IMR-90 (cell line): Measurements from ENCODE around the gene TST. TPM values are rescaled to one million over a fixed set of nuclear protein-coding genes. Genes with fewer than 3 reads are reported as not detected.

Experiments
- ATAC-seq: fragments of 200-7000 bp; cut with Tn5 transposase; 2 replicates; pipeline ENCODE4 v1.9.1; 2020; ENCODE audit warnings: low read depth, mild to moderate bottlenecking, moderate library complexity
- BruUV-seq: library from RNA; stranded (reverse); fragments of 400-500 nt; replicated peaks from 2 replicates; lab custom pipeline; 2021; lab: Mats Ljungman, UMichigan
- CTCF ChIA-PET: fragments of 300-600 bp; formaldehyde crosslinking; extraction: SDS; loops from one replicate; lab custom pipeline; 2021; ENCODE audit warnings: antibody characterized with exemption; lab: Yijun Ruan, JAX
- POLR2A ChIA-PET: fragments of 300-600 bp; sonication (Branson Sonifier 250); formaldehyde crosslinking; loops from one replicate; lab custom pipeline; 2022; ENCODE audit warnings: antibody characterized with exemption; ENCODE audit not compliant: unreplicated experiment; lab: Charles Lee
- DNase-seq: peaks from one replicate; pipeline ENCODE4 v3.0.0; 2013
- H2AFZ ChIP-seq: replicated peaks from 2 replicates; pipeline ENCODE3; 2013; ENCODE audit warnings: low read length, mild to moderate bottlenecking; ENCODE audit not compliant: poor library complexity
- H2AK5ac ChIP-seq: 2 replicates; pipeline ENCODE4 v1.6.1; 2013; ENCODE audit warnings: low read depth, low read length, inconsistent platforms
- H2AK9ac ChIP-seq: replicated peaks from 2 replicates; pipeline ENCODE3; 2013; ENCODE audit warnings: mild to moderate bottlenecking, low read depth, low read length, moderate library complexity; ENCODE audit not compliant: poor library complexity
- H2BK120ac ChIP-seq: 2 replicates; pipeline ENCODE4 v1.6.1; 2013; ENCODE audit warnings: low read depth, low read length, inconsistent platforms
- H2BK15ac ChIP-seq: 3 replicates; pipeline ENCODE4 v1.6.1; 2013; ENCODE audit warnings: low read depth, low read length, inconsistent platforms
- H2BK20ac ChIP-seq: 2 replicates; pipeline ENCODE4 v1.6.1; 2013; ENCODE audit warnings: low read depth, mild to moderate bottlenecking, inconsistent platforms, low read length, moderate library complexity
- H2BK5ac ChIP-seq: 2 replicates; pipeline ENCODE4 v1.6.1; 2013; ENCODE audit warnings: mild to moderate bottlenecking, low read depth, low read length, inconsistent platforms; ENCODE audit not compliant: poor library complexity, severe bottlenecking
- H3K14ac ChIP-seq: replicated peaks from 2 replicates; pipeline ENCODE4 v1.6.1; 2013; ENCODE audit warnings: low read depth, low read length, inconsistent platforms
- H3K18ac ChIP-seq: 2 replicates; pipeline ENCODE4 v1.6.1; 2013; ENCODE audit warnings: low read depth, low read length, control low read depth
- H3K23ac ChIP-seq: 2 replicates; pipeline ENCODE4 v1.6.1; 2013; ENCODE audit warnings: low read depth, low read length, inconsistent platforms
- H3K27ac ChIP-seq: 2 replicates; pipeline ENCODE4 v1.5.1; 2013; ENCODE audit warnings: mild to moderate bottlenecking, control low read depth, low read length; ENCODE audit not compliant: insufficient read depth
- H3K27me3 ChIP-seq: 2 replicates; pipeline ENCODE4 v1.6.1; 2013; ENCODE audit warnings: low read length; ENCODE audit not compliant: control insufficient read depth, insufficient read depth
- H3K36me3 ChIP-seq: 2 replicates; pipeline ENCODE4 v1.6.1; 2013; ENCODE audit warnings: low read length, mixed read lengths; ENCODE audit not compliant: control insufficient read depth, insufficient read depth
- H3K4ac ChIP-seq: 2 replicates; pipeline ENCODE4 v1.6.1; 2013; ENCODE audit warnings: low read depth, low read length, inconsistent platforms
- H3K4me1 ChIP-seq: 2 replicates; pipeline ENCODE4 v1.6.1; 2013; ENCODE audit warnings: low read length, mixed read lengths; ENCODE audit not compliant: control insufficient read depth, insufficient read depth
- H3K4me2 ChIP-seq: 2 replicates; pipeline ENCODE4 v1.6.1; 2013; ENCODE audit warnings: low read depth, mild to moderate bottlenecking, control low read depth, low read length, moderate library complexity
- H3K4me3 ChIP-seq: 2 replicates; pipeline ENCODE4 v1.5.1; 2013; ENCODE audit warnings: low read depth, mild to moderate bottlenecking, control low read depth, low read length, moderate library complexity; ENCODE audit not compliant: insufficient read depth
- H3K56ac ChIP-seq: 2 replicates; pipeline ENCODE4 v1.6.1; 2013; ENCODE audit warnings: low read length, inconsistent platforms; ENCODE audit not compliant: insufficient read depth; ENCODE audit errors: extremely low read depth
- H3K79me1 ChIP-seq, 2 experiments: 2 replicates each; pipeline ENCODE4 v1.6.1; 2013; ENCODE audit warnings: low read length in 2 of 2, inconsistent platforms in 1 of 2, low read depth in 1 of 2
- H3K9ac ChIP-seq: 2 replicates; pipeline ENCODE4 v1.6.1; 2013; ENCODE audit warnings: low read depth, low read length, control low read depth
- H3K9me1 ChIP-seq: 2 replicates; pipeline ENCODE4 v1.6.1; 2013; ENCODE audit warnings: low read length, inconsistent platforms; ENCODE audit not compliant: insufficient read depth
- H3K9me3 ChIP-seq: 2 replicates; pipeline ENCODE4 v1.6.1; 2013; ENCODE audit warnings: low read length; ENCODE audit not compliant: control insufficient read depth, insufficient read depth
- H4K20me1 ChIP-seq: 2 replicates; pipeline ENCODE4 v1.6.1; 2013; ENCODE audit warnings: low read length, inconsistent platforms; ENCODE audit not compliant: insufficient read depth
- H4K5ac ChIP-seq: 2 replicates; pipeline ENCODE4 v1.6.1; 2013; ENCODE audit warnings: mild to moderate bottlenecking, low read depth, low read length, control low read depth
- H4K8ac ChIP-seq, 2 experiments: 2 replicates each; pipeline ENCODE4 v1.6.1; 2013; ENCODE audit warnings: low read depth in 2 of 2, low read length in 2 of 2, control low read depth in 1 of 2, inconsistent platforms in 1 of 2
- H4K91ac ChIP-seq: 2 replicates; pipeline ENCODE4 v1.6.1; 2013; ENCODE audit warnings: low read depth, low read length, inconsistent platforms; ENCODE audit not compliant: insufficient read depth
- BHLHE40 ChIP-seq: fragments of 150-350 bp; IDR thresholded peaks from 2 replicates; pipeline ENCODE4 v1.6.1; 2016; ENCODE audit warnings: mild to moderate bottlenecking, low read depth, low read length
- CEBPB ChIP-seq: IDR thresholded peaks from 2 replicates; pipeline ENCODE4 v1.6.1; 2012; ENCODE audit warnings: low read depth, low read length, improper control_type of control experiment
- CHD1 ChIP-seq: IDR thresholded peaks from 2 replicates; pipeline ENCODE4 v1.6.1; 2012; ENCODE audit warnings: low read depth, low read length, improper control_type of control experiment
- FOS ChIP-seq: fragments of 150-350 bp; IDR thresholded peaks from 2 replicates; pipeline ENCODE4 v1.6.1; 2016; ENCODE audit warnings: low read depth, low read length
- MXI1 ChIP-seq: IDR thresholded peaks from 2 replicates; pipeline ENCODE4 v1.6.1; 2012; ENCODE audit warnings: low read depth, mild to moderate bottlenecking, low read length, moderate library complexity, borderline replicate concordance
- NFE2L2 ChIP-seq: fragments of 150-350 bp; IDR thresholded peaks from 2 replicates; pipeline ENCODE4 v1.6.1; 2016; ENCODE audit warnings: low read depth, mild to moderate bottlenecking, low read length
- POLR2A ChIP-seq: IDR thresholded peaks from 2 replicates; pipeline ENCODE4 v1.6.1; 2012; ENCODE audit warnings: mild to moderate bottlenecking, low read depth, low read length
- RAD21 ChIP-seq: IDR thresholded peaks from 2 replicates; pipeline ENCODE4 v1.6.1; 2012; ENCODE audit warnings: low read length, improper control_type of control experiment
- RFX5 ChIP-seq: IDR thresholded peaks from 2 replicates; pipeline ENCODE4 v1.8.0; 2012; ENCODE audit warnings: low read depth, mild to moderate bottlenecking, low read length, moderate library complexity
- WGBS, 2 experiments: methylation state at CpG; one replicate each; pipeline versions ENCODE4 v1.1.5 to v1.1.7; 2013; ENCODE audit warnings: missing lambda C conversion rate in 2 of 2; ENCODE audit not compliant: insufficient read length in 1 of 2; ENCODE audit errors: extremely low coverage in 2 of 2; 5-methylcytosine and 5-hydroxymethylcytosine counted together
- dilution Hi-C: fragments of 300-500 bp; cut with HindIII; formaldehyde crosslinking; loops from one replicate; pipeline ENCODE4 v1.14.3; 2018; ENCODE audit warnings: low sequenced_read_pairs; ENCODE audit not compliant: unreplicated experiment
- in situ Hi-C: fragments of 300-500 bp; cut with MboI; formaldehyde crosslinking; loops from 3 replicates; pipeline ENCODE4 v1.14.3; 2019; ENCODE audit warnings: low sequenced_read_pairs, inconsistent platforms, mixed read lengths
- intact Hi-C: fragments of 100-400 bp; cut with micrococcal nuclease; formaldehyde crosslinking; loops from 2 replicates; pipeline ENCODE4 v1.10.0; 2022
- polyA plus RNA-seq, 3 experiments: library from polyadenylated mRNA; depleted of rRNA; stranded (reverse); fragments of >200 nt; gene quantifications; 2 replicates each; pipeline ENCODE4 v1.2.3, GENCODE V29; 2012; ENCODE audit warnings: low replicate concordance in 1 of 3
- total RNA-seq: library from RNA; depleted of rRNA; stranded (reverse); fragments of >200 nt; gene quantifications from 2 replicates; pipeline ENCODE4 v1.2.3, GENCODE V29; 2012
- TF ChIP-seq, protein P1 (sequence below): fragments of 150-350 bp; IDR thresholded peaks from 2 replicates; pipeline ENCODE4 v1.6.1; 2016; ENCODE audit warnings: low read depth, mild to moderate bottlenecking, low read length, moderate library complexity, borderline replicate concordance
- TF ChIP-seq, protein P2 (sequence below): fragments of 150-350 bp; IDR thresholded peaks from 2 replicates; pipeline ENCODE4 v1.6.1; 2017; ENCODE audit warnings: mild to moderate bottlenecking, antibody characterized with exemption, low read length, low read depth
- TF ChIP-seq, protein P3 (sequence below): conservative IDR thresholded peaks from 2 replicates; pipeline ENCODE4 v1.5.1; 2012; ENCODE audit warnings: mild to moderate bottlenecking, low read depth, low read length, improper control_type of control experiment

The TST gene
- total and polyA plus RNA-seq, 2 of the 4 experiments (the other 2 are of a cell fraction) = 31.7 to 37.7 TPM

DNA sequence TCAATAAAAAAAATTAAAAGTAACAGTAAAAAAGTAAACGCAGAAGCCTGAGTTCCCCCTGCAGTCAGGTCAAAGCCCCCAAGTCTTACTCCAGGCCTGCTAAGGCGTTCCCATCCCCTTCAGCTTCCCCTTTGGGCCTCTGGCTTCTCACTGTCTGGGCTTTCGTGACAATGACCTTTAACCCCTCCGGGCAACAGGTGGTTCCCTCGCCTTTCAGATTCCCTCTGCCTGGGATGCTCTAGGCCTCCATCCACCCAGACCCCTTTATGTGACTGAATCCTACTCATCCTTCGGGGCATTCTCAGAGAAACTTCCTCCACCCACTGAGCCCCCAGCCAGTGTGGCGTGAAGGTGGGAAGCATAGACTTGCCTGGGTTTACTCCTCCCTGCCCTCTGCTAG is 8.3 kb upstream of the TST start:
- no peak overlapping the region for H3K23ac ChIP-seq
- H3K18ac ChIP-seq = no peak overlapping the region
- no peak overlapping the region for H3K4ac ChIP-seq
- peaks cover 10% of the 10 kb centered on the region; the same call in 1 of the 2 replicates for H3K9me1 ChIP-seq
- H3K79me1 ChIP-seq = peaks cover 0 to 26% of the 10 kb centered on the region in 2 experiments; a peak in 3 of 4 replicates
- H3K4me1 ChIP-seq = no peaks in the 10 kb centered on the region; the same call in 1 of the 2 replicates
- H3K9ac ChIP-seq = no peak overlapping the region
- no peak overlapping the region for H2BK15ac ChIP-seq
- no peaks in the 10 kb centered on the region for H3K27me3 ChIP-seq
- H2AFZ ChIP-seq = no peak overlapping the region
- peaks cover 18% of the 10 kb centered on the region for H4K20me1 ChIP-seq
- no peak for TF ChIP-seq CEBPB
- TF ChIP-seq, protein P1, sequence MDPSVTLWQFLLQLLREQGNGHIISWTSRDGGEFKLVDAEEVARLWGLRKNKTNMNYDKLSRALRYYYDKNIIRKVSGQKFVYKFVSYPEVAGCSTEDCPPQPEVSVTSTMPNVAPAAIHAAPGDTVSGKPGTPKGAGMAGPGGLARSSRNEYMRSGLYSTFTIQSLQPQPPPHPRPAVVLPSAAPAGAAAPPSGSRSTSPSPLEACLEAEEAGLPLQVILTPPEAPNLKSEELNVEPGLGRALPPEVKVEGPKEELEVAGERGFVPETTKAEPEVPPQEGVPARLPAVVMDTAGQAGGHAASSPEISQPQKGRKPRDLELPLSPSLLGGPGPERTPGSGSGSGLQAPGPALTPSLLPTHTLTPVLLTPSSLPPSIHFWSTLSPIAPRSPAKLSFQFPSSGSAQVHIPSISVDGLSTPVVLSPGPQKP = no peak
- TF ChIP-seq, protein P2, sequence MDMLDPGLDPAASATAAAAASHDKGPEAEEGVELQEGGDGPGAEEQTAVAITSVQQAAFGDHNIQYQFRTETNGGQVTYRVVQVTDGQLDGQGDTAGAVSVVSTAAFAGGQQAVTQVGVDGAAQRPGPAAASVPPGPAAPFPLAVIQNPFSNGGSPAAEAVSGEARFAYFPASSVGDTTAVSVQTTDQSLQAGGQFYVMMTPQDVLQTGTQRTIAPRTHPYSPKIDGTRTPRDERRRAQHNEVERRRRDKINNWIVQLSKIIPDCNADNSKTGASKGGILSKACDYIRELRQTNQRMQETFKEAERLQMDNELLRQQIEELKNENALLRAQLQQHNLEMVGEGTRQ = no peak
- no peak for TF ChIP-seq RFX5
- TF ChIP-seq RAD21 = no peak
- no peak for TF ChIP-seq CHD1
- no peak for TF ChIP-seq MXI1
- no peak for TF ChIP-seq POLR2A
- no peak for TF ChIP-seq FOS
- TF ChIP-seq NFE2L2 = no peak
- TF ChIP-seq, protein P3, sequence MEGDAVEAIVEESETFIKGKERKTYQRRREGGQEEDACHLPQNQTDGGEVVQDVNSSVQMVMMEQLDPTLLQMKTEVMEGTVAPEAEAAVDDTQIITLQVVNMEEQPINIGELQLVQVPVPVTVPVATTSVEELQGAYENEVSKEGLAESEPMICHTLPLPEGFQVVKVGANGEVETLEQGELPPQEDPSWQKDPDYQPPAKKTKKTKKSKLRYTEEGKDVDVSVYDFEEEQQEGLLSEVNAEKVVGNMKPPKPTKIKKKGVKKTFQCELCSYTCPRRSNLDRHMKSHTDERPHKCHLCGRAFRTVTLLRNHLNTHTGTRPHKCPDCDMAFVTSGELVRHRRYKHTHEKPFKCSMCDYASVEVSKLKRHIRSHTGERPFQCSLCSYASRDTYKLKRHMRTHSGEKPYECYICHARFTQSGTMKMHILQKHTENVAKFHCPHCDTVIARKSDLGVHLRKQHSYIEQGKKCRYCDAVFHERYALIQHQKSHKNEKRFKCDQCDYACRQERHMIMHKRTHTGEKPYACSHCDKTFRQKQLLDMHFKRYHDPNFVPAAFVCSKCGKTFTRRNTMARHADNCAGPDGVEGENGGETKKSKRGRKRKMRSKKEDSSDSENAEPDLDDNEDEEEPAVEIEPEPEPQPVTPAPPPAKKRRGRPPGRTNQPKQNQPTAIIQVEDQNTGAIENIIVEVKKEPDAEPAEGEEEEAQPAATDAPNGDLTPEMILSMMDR = no peak
- no peak for TF ChIP-seq BHLHE40
- H2BK20ac ChIP-seq = no peak overlapping the region
- no peaks in the 10 kb centered on the region for H3K9me3 ChIP-seq
- POLR2A ChIA-PET = no interaction called here
- no peak overlapping the region for H3K4me3 ChIP-seq
- H3K27ac ChIP-seq = no peak overlapping the region
- intact Hi-C loops = no loop called here
- no CpG with 5 or more reads among the region's 7 CpGs for WGBS, 2 experiments
- H2BK120ac ChIP-seq = no peak overlapping the region
- DNase-seq = no peak
- H4K5ac ChIP-seq = no peak overlapping the region
- CTCF ChIA-PET = no interaction called here
- H4K8ac ChIP-seq = no peak overlapping the region
- in situ Hi-C loops = no loop called here
- dilution Hi-C loops = no loop called here
- H2BK5ac ChIP-seq = no peak overlapping the region
- peaks cover 44% of the 10 kb centered on the region for H3K36me3 ChIP-seq
- no peak overlapping the region for H2AK9ac ChIP-seq
- no peak overlapping the region for H3K4me2 ChIP-seq
- no peak for ATAC-seq
- H3K56ac ChIP-seq = no peak overlapping the region
- no peak overlapping the region for H4K91ac ChIP-seq
- H3K14ac ChIP-seq = no peak overlapping the region
- no peak overlapping the region for H2AK5ac ChIP-seq
- BruUV-seq = no TSS peak
